Mesenchymal stem cell (in vitro differentiated cells and primary cell): ENCODE measurements around the gene EXOC4.

ENCODE experiments used
- DNase-seq: peaks from one replicate; pipeline ENCODE4 v3.0.0-alpha.2; 2013
- H2AFZ ChIP-seq: one replicate; pipeline ENCODE4 v1.6.1; 2013; ENCODE audit warnings: low read depth, mild to moderate bottlenecking, control low read depth, inconsistent platforms, low read length, moderate library complexity
- H2AK5ac ChIP-seq: 2 replicates; pipeline ENCODE4 v1.6.1; 2013; ENCODE audit warnings: low read length, moderate library complexity, mild to moderate bottlenecking, inconsistent platforms; ENCODE audit not compliant: severe bottlenecking
- H2BK120ac ChIP-seq: one replicate; pipeline ENCODE4 v1.6.1; 2013; ENCODE audit warnings: low read depth, mild to moderate bottlenecking, inconsistent platforms, low read length, moderate library complexity
- H2BK12ac ChIP-seq, 2 experiments: one replicate each; pipeline ENCODE4 v1.6.1; 2013; ENCODE audit warnings: inconsistent platforms in 2 of 2, low read length in 2 of 2, mild to moderate bottlenecking in 2 of 2, moderate library complexity in 2 of 2, control low read depth in 1 of 2
- H2BK15ac ChIP-seq: one replicate; pipeline ENCODE4 v1.6.1; 2013; ENCODE audit warnings: mild to moderate bottlenecking, low read depth, inconsistent platforms; ENCODE audit not compliant: poor library complexity, severe bottlenecking
- H2BK5ac ChIP-seq: 2 replicates; pipeline ENCODE4 v1.6.1; 2013; ENCODE audit warnings: low read depth, mild to moderate bottlenecking, low read length, control low read depth, inconsistent platforms; ENCODE audit not compliant: poor library complexity, severe bottlenecking
- H3K14ac ChIP-seq, 2 experiments: one replicate each; pipeline ENCODE4 v1.6.1; 2013; ENCODE audit warnings: inconsistent platforms in 2 of 2, low read length in 2 of 2, control low read depth in 1 of 2, mild to moderate bottlenecking in 1 of 2, moderate library complexity in 1 of 2
- H3K18ac ChIP-seq, 2 experiments: one replicate each; pipeline ENCODE4 v1.6.1; 2013; ENCODE audit warnings: inconsistent platforms in 2 of 2, low read length in 2 of 2, control low read depth in 1 of 2, low read depth in 1 of 2, mild to moderate bottlenecking in 1 of 2
- H3K23ac ChIP-seq, 2 experiments: one replicate each; pipeline ENCODE4 v1.6.1; 2013; ENCODE audit warnings: inconsistent platforms in 2 of 2, low read length in 2 of 2, mild to moderate bottlenecking in 2 of 2, moderate library complexity in 2 of 2, control low read depth in 1 of 2
- H3K27ac ChIP-seq: 2 replicates; pipeline ENCODE4 v1.5.1; 2013; ENCODE audit warnings: mild to moderate bottlenecking, moderate library complexity, low read length, control low read depth, inconsistent platforms; ENCODE audit not compliant: poor library complexity, severe bottlenecking
- H3K27me3 ChIP-seq, 2 experiments: 2 replicates each; pipeline versions ENCODE4 v1.6.1 to v1.7.0; 2013; ENCODE audit warnings: low read length in 2 of 2, mild to moderate bottlenecking in 2 of 2, moderate library complexity in 2 of 2, control low read depth in 1 of 2, inconsistent platforms in 1 of 2; ENCODE audit not compliant: control insufficient read depth in 1 of 2, insufficient read depth in 1 of 2
- H3K36me3 ChIP-seq, 2 experiments: 2 replicates each; pipeline versions ENCODE4 v1.6.1 to v1.7.0; 2013; ENCODE audit warnings: low read length in 2 of 2, control low read depth in 1 of 2, inconsistent platforms in 1 of 2, low read depth in 1 of 2, mild to moderate bottlenecking in 1 of 2; ENCODE audit not compliant: insufficient read depth in 2 of 2, control insufficient read depth in 1 of 2
- H3K4ac ChIP-seq, 2 experiments: one replicate each; pipeline ENCODE4 v1.6.1; 2013; ENCODE audit warnings: inconsistent platforms in 2 of 2, low read length in 2 of 2, mild to moderate bottlenecking in 2 of 2, moderate library complexity in 2 of 2, control low read depth in 1 of 2, low read depth in 1 of 2
- H3K4me1 ChIP-seq: 2 replicates; pipeline ENCODE4 v1.6.1; 2013; ENCODE audit warnings: low read depth, low read length, control low read depth; ENCODE audit not compliant: control insufficient read depth, insufficient read depth
- H3K4me2 ChIP-seq: 2 replicates; pipeline ENCODE4 v1.6.1; 2013; ENCODE audit warnings: low read length, mild to moderate bottlenecking, inconsistent platforms; ENCODE audit not compliant: poor library complexity, severe bottlenecking
- H3K4me3 ChIP-seq, 2 experiments: 2 replicates each; pipeline versions ENCODE4 v1.5.1 to v1.7.0; 2013; ENCODE audit warnings: low read length in 2 of 2, mild to moderate bottlenecking in 2 of 2, control low read depth in 1 of 2, low read depth in 1 of 2; ENCODE audit not compliant: insufficient read depth in 1 of 2
- H3K79me1 ChIP-seq: replicated peaks from 2 replicates; pipeline ENCODE4 v1.6.1; 2013; ENCODE audit warnings: mild to moderate bottlenecking, control low read depth, low read length, inconsistent platforms; ENCODE audit not compliant: poor library complexity, severe bottlenecking
- H3K9ac ChIP-seq: 2 replicates; pipeline ENCODE4 v1.7.0; 2013; ENCODE audit warnings: mild to moderate bottlenecking, low read length, moderate library complexity
- H3K9me3 ChIP-seq: 2 replicates; pipeline ENCODE4 v1.7.0; 2013; ENCODE audit warnings: mild to moderate bottlenecking, low read length; ENCODE audit not compliant: control insufficient read depth
- H4K8ac ChIP-seq: one replicate; pipeline ENCODE4 v1.6.1; 2013; ENCODE audit warnings: inconsistent platforms, mild to moderate bottlenecking, low read length, moderate library complexity
- H4K91ac ChIP-seq: one replicate; pipeline ENCODE4 v1.6.1; 2013; ENCODE audit warnings: mild to moderate bottlenecking, low read length, inconsistent platforms
- WGBS: methylation state at CpG from one replicate; pipeline ENCODE4 v1.1.7; 2013; ENCODE audit warnings: mixed read lengths; 5-methylcytosine and 5-hydroxymethylcytosine counted together

The EXOC4 gene

GRCh38 chr7:133961724-133962123 is 708.8 kb downstream of the EXOC4 start:
- Histone ChIP-seq H3K4me2 (no peak overlapping the region), H3K27me3 (no peaks in the 10 kb centered on the region), H3K4me3 (no peak overlapping the region), H2AK5ac (no peak overlapping the region), H4K91ac (no peak overlapping the region), H2AFZ (no peak overlapping the region), H2BK15ac (no peak overlapping the region), H3K27ac (no peak overlapping the region), H2BK5ac (no peak overlapping the region), H3K23ac (no peak overlapping the region), H3K79me1 (no peaks in the 10 kb centered on the region), H3K18ac (no peak overlapping the region), H3K9me3 (no peaks in the 10 kb centered on the region), H2BK12ac (no peak overlapping the region), H3K14ac (no peak overlapping the region), H4K8ac (no peak overlapping the region), H3K36me3 (no peaks in the 10 kb centered on the region), H3K4me1 (no peaks in the 10 kb centered on the region), H2BK120ac (no peak overlapping the region), H3K9ac (no peak overlapping the region), H3K4ac (no peak overlapping the region)
- WGBS: 88% methylated on average over 3 of the region's 3 CpGs
- DNase-seq: no peak

- Histone ChIP-seq H3K4me3 (no peak overlapping the region), H3K4me1 (no peaks in the 10 kb centered on the region), H2BK15ac (no peak overlapping the region), H3K18ac (no peak overlapping the region), H2BK5ac (no peak overlapping the region), H2AFZ (no peak overlapping the region), H4K91ac (no peak overlapping the region), H3K79me1 (no peaks in the 10 kb centered on the region), H3K23ac (no peak overlapping the region), H3K9me3 (no peaks in the 10 kb centered on the region), H3K14ac (no peak overlapping the region), H4K8ac (no peak overlapping the region), H2AK5ac (no peak overlapping the region), H2BK120ac (no peak overlapping the region), H3K27me3 (no peaks in the 10 kb centered on the region), H3K36me3 (no peaks in the 10 kb centered on the region), H3K4me2 (no peak overlapping the region), H2BK12ac (no peak overlapping the region), H3K9ac (no peak overlapping the region), H3K27ac (no peak overlapping the region), H3K4ac (no peak overlapping the region)
- DNase-seq: no peak
- WGBS: 96% methylated on average over 2 of the region's 4 CpGs
Observed at GRCh38 chr7:133962646-133963045, 709.8 kb downstream of the EXOC4 start.

GRCh38 chr7:133963629-133964028 is 710.8 kb downstream of the EXOC4 start:
- Histone ChIP-seq H2AFZ (no peak overlapping the region), H3K4ac (no peak overlapping the region), H3K79me1 (no peaks in the 10 kb centered on the region), H3K9me3 (no peaks in the 10 kb centered on the region), H3K23ac (no peak overlapping the region), H3K9ac (no peak overlapping the region), H4K8ac (no peak overlapping the region), H3K18ac (no peak overlapping the region), H2AK5ac (no peak overlapping the region), H4K91ac (no peak overlapping the region), H2BK12ac (no peak overlapping the region), H3K4me1 (no peaks in the 10 kb centered on the region), H3K36me3 (no peaks in the 10 kb centered on the region), H3K4me2 (no peak overlapping the region), H3K14ac (no peak overlapping the region), H3K27me3 (no peaks in the 10 kb centered on the region), H2BK120ac (no peak overlapping the region), H3K4me3 (no peak overlapping the region), H3K27ac (no peak overlapping the region), H2BK5ac (no peak overlapping the region), H2BK15ac (no peak overlapping the region)
- no peak for DNase-seq
- WGBS: 95% methylated on average over 2 of the region's 2 CpGs

GRCh38 chr7:133971625-133972024 is 718.7 kb downstream of the EXOC4 start:
- H2BK120ac ChIP-seq: no peak overlapping the region
- no peak overlapping the region for H2BK5ac ChIP-seq
- no peak overlapping the region for H3K14ac ChIP-seq
- peaks cover 2% of the 10 kb centered on the region for H3K79me1 ChIP-seq
- no peak overlapping the region for H4K8ac ChIP-seq
- no peak overlapping the region for H3K23ac ChIP-seq
- H3K4me2 ChIP-seq: no peak overlapping the region
- no peak overlapping the region for H2BK12ac ChIP-seq
- no peaks in the 10 kb centered on the region for H3K4me1 ChIP-seq
- H3K4ac ChIP-seq: no peak overlapping the region
- no peak overlapping the region for H3K18ac ChIP-seq
- no peaks in the 10 kb centered on the region for H3K27me3 ChIP-seq
- no peak overlapping the region for H2BK15ac ChIP-seq
- H3K36me3 ChIP-seq: no peaks in the 10 kb centered on the region
- WGBS: 74% methylated on average over 2 of the region's 2 CpGs
- H3K4me3 ChIP-seq: no peak overlapping the region
- H4K91ac ChIP-seq: no peak overlapping the region
- no peak overlapping the region for H2AK5ac ChIP-seq
- no peaks in the 10 kb centered on the region for H3K9me3 ChIP-seq
- DNase-seq: no peak
- no peak overlapping the region for H3K9ac ChIP-seq
- no peak overlapping the region for H2AFZ ChIP-seq
- H3K27ac ChIP-seq: no peak overlapping the region
